Vagina (tissue), 2 donors: ENCODE results near the gene GLT6D1.

Source experiments
- POLR2A ChIP-seq, 2 donors: fragments of 450-650 bp; IDR thresholded peaks; one replicate each; pipeline ENCODE4 v1.6.1; 2017; ENCODE audit warnings: antibody characterized with exemption in 2 of 2, mild to moderate bottlenecking in 2 of 2, moderate library complexity in 2 of 2
- TF ChIP-seq, protein P1 (sequence below), 3 experiments: fragments of 450-650 bp in 2 of 3; fragments of 200-600 bp in 1 of 3; sonication (generic) in 1 of 3; IDR thresholded peaks; one replicate each; pipeline ENCODE4 v1.5.1; 2017 to 2019; ENCODE audit warnings: antibody characterized with exemption in 3 of 3, mild to moderate bottlenecking in 2 of 3, moderate library complexity in 2 of 3

GRCh38 chr9:135613946-135614805, 25.2 kb downstream of the GLT6D1 start:
- no peak for TF ChIP-seq POLR2A (IDR thresholded peaks at IDR 0.05)
- TF ChIP-seq, protein P1, sequence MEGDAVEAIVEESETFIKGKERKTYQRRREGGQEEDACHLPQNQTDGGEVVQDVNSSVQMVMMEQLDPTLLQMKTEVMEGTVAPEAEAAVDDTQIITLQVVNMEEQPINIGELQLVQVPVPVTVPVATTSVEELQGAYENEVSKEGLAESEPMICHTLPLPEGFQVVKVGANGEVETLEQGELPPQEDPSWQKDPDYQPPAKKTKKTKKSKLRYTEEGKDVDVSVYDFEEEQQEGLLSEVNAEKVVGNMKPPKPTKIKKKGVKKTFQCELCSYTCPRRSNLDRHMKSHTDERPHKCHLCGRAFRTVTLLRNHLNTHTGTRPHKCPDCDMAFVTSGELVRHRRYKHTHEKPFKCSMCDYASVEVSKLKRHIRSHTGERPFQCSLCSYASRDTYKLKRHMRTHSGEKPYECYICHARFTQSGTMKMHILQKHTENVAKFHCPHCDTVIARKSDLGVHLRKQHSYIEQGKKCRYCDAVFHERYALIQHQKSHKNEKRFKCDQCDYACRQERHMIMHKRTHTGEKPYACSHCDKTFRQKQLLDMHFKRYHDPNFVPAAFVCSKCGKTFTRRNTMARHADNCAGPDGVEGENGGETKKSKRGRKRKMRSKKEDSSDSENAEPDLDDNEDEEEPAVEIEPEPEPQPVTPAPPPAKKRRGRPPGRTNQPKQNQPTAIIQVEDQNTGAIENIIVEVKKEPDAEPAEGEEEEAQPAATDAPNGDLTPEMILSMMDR (IDR thresholded peaks at IDR 0.05) = no peak
